GM21529 (cell line): ENCODE data around the gene SLC25A5.
"Not testable (repeated sequence)": the region's sequence is repeated elsewhere in the genome, so short reads cannot be mapped to it uniquely, and the experiment has no call there.

Source experiments
- ATAC-seq: cut with Tn5 transposase; IDR thresholded peaks from one replicate; pipeline ENCODE4 v1.9.1; 2021; ENCODE audit not compliant: unreplicated experiment

SLC25A5 gene

GRCh38 chrX:119502727-119503483, 34.7 kb downstream of the SLC25A5 start:
- no peak for ATAC-seq

- no peak for ATAC-seq
Observed at GRCh38 chrX:119503484-119503861, 35.2 kb downstream of the SLC25A5 start.

GRCh38 chrX:119505145-119505544, 36.9 kb downstream of the SLC25A5 start:
- ATAC-seq, result not testable (repeated sequence)

GRCh38 chrX:119505945-119506344, 37.7 kb downstream of the SLC25A5 start:
- ATAC-seq, result no peak

GRCh38 chrX:119507206-119507605, 39.0 kb downstream of the SLC25A5 start:
- no peak for ATAC-seq

- ATAC-seq, result peak; percentile 73
Observed at GRCh38 chrX:119512146-119512800, 44.0 kb downstream of the SLC25A5 start.

GRCh38 chrX:119516157-119516702, 48.0 kb downstream of the SLC25A5 start:
- peak; percentile 85 for ATAC-seq

- ATAC-seq, result no peak
Observed at GRCh38 chrX:119518371-119518770, 50.1 kb downstream of the SLC25A5 start.
